Immature natural killer cell (primary cell): Measurements from ENCODE around the gene ZRANB1. TPM values are rescaled to one million over a fixed set of nuclear protein-coding genes. Genes with fewer than 3 reads are reported as not detected.
A peak's percentile ranks its signal among the peaks of the same experiment; 100 is the strongest.

Experiments used
- DNase-seq, 3 donors: peaks; one replicate each; pipeline ENCODE4 v3.0.0; 2022; ENCODE audit warnings: mixed read lengths in 1 of 3
- H3K27ac Mint-ChIP-seq, 6 donors: one replicate each; pipeline ENCODE4 v1.8.0; 2020; ENCODE audit warnings: mixed read lengths in 6 of 6, mild to moderate bottlenecking in 5 of 6, inconsistent platforms in 4 of 6, moderate library complexity in 3 of 6
- H3K27me3 Mint-ChIP-seq, 3 donors: one replicate each; pipeline ENCODE4 v1.8.0; 2020 to 2021; ENCODE audit warnings: low read depth in 3 of 3, mild to moderate bottlenecking in 3 of 3, mixed read lengths in 3 of 3, moderate library complexity in 3 of 3, inconsistent platforms in 1 of 3
- H3K36me3 Mint-ChIP-seq, 3 donors: one replicate each; pipeline ENCODE4 v1.8.0; 2020; ENCODE audit warnings: mixed read lengths in 3 of 3, inconsistent platforms in 2 of 3, mild to moderate bottlenecking in 2 of 3
- H3K4me1 Mint-ChIP-seq, 2 donors: one replicate each; pipeline ENCODE4 v1.8.0; 2020; ENCODE audit warnings: inconsistent platforms in 2 of 2, mild to moderate bottlenecking in 2 of 2, mixed read lengths in 2 of 2, moderate library complexity in 1 of 2
- H3K4me3 Mint-ChIP-seq, 5 donors: one replicate each; pipeline ENCODE4 v1.8.0; 2020; ENCODE audit warnings: mild to moderate bottlenecking in 5 of 5, mixed read lengths in 5 of 5, inconsistent platforms in 3 of 5, moderate library complexity in 3 of 5
- H3K9me3 Mint-ChIP-seq, 6 donors: one replicate each; pipeline ENCODE4 v1.8.0; 2020; ENCODE audit warnings: mild to moderate bottlenecking in 6 of 6, mixed read lengths in 6 of 6, inconsistent platforms in 4 of 6, moderate library complexity in 3 of 6
- polyA plus RNA-seq, 3 donors: library from polyadenylated mRNA; unstranded; fragments of 300-500 nt; fragmentation: Illumina TruSeq; gene quantifications; one replicate each; pipeline ENCODE4 v1.2.3, GENCODE V29; 2021

ZRANB1 gene
- polyA plus RNA-seq, 3 donors from 2014 or later: 3.8 to 7.1 (median 5.6) TPM

GRCh38 chr10:125003146-125003900, 61.4 kb downstream of the ZRANB1 start:
- Mint-ChIP-seq H3K27me3 (peaks cover 0 to 17% (median 2%) of the 10 kb centered on the region in 3 donors), H3K4me3 (no peak overlapping the region), H3K9me3 (no peaks in the 10 kb centered on the region), H3K4me1 (peaks cover 41 to 48% of the 10 kb centered on the region in 2 donors), H3K27ac (peak overlapping the region in 1 of 6 donors; percentile 20), H3K36me3 (peaks cover 0 to 6% (median 0%) of the 10 kb centered on the region in 3 donors)
- no peak for DNase-seq

- H3K27me3 Mint-ChIP-seq: peaks cover 0 to 17% (median 2%) of the 10 kb centered on the region in 3 donors
- H3K9me3 Mint-ChIP-seq: no peaks in the 10 kb centered on the region
- no peak overlapping the region for H3K4me3 Mint-ChIP-seq
- DNase-seq: no peak
- peaks cover 0 to 6% (median 0%) of the 10 kb centered on the region in 3 donors for H3K36me3 Mint-ChIP-seq
- peak overlapping the region in 2 of 6 donors; percentile 20 to 69 for H3K27ac Mint-ChIP-seq
- peaks cover 45 to 54% of the 10 kb centered on the region in 2 donors for H3K4me1 Mint-ChIP-seq
Observed at GRCh38 chr10:125003901-125004467, 62.1 kb downstream of the ZRANB1 start.

- H3K27ac Mint-ChIP-seq: peak overlapping the region in 2 of 6 donors; percentile 20 to 69
- no peak for DNase-seq
- H3K4me3 Mint-ChIP-seq: no peak overlapping the region
- peaks cover 0 to 6% (median 0%) of the 10 kb centered on the region in 3 donors for H3K36me3 Mint-ChIP-seq
- peaks cover 51 to 59% of the 10 kb centered on the region in 2 donors for H3K4me1 Mint-ChIP-seq
- peaks cover 0 to 17% (median 2%) of the 10 kb centered on the region in 3 donors for H3K27me3 Mint-ChIP-seq
- H3K9me3 Mint-ChIP-seq: no peaks in the 10 kb centered on the region
Observed at GRCh38 chr10:125004571-125005311, 62.8 kb downstream of the ZRANB1 start.

GRCh38 chr10:125005312-125006187, 63.6 kb downstream of the ZRANB1 start:
- Mint-ChIP-seq H3K27ac (peak overlapping the region in 1 of 6 donors; percentile 5), H3K36me3 (peaks cover 0 to 4% (median 4%) of the 10 kb centered on the region in 3 donors), H3K4me3 (peak overlapping the region in 1 of 5 donors; percentile 7), H3K27me3 (peaks cover 0 to 14% (median 0%) of the 10 kb centered on the region in 3 donors), H3K4me1 (peaks cover 49 to 59% of the 10 kb centered on the region in 2 donors), H3K9me3 (no peaks in the 10 kb centered on the region)
- no peak for DNase-seq

GRCh38 chr10:125006188-125006680, 64.3 kb downstream of the ZRANB1 start:
- peaks cover 1 to 6% (median 4%) of the 10 kb centered on the region in 3 donors for H3K36me3 Mint-ChIP-seq
- peak overlapping the region in 3 of 6 donors; percentile 51 to 71 (median 58) for H3K27ac Mint-ChIP-seq
- H3K4me1 Mint-ChIP-seq: peaks cover 45 to 59% of the 10 kb centered on the region in 2 donors
- peaks cover 0 to 13% (median under 1%) of the 10 kb centered on the region in 3 donors for H3K27me3 Mint-ChIP-seq
- no peak overlapping the region for H3K4me3 Mint-ChIP-seq
- H3K9me3 Mint-ChIP-seq: no peaks in the 10 kb centered on the region
- no peak for DNase-seq

- H3K36me3 Mint-ChIP-seq: peaks cover 4 to 7% (median 4%) of the 10 kb centered on the region in 3 donors
- peaks cover 0 to 13% (median 2%) of the 10 kb centered on the region in 3 donors for H3K27me3 Mint-ChIP-seq
- peak overlapping the region; percentile 3 to 67 (median 12) for H3K27ac Mint-ChIP-seq
- peaks cover 46 to 61% of the 10 kb centered on the region in 2 donors for H3K4me1 Mint-ChIP-seq
- DNase-seq: no peak
- no peak overlapping the region for H3K4me3 Mint-ChIP-seq
- no peaks in the 10 kb centered on the region for H3K9me3 Mint-ChIP-seq
Observed at GRCh38 chr10:125006921-125007426, 65.1 kb downstream of the ZRANB1 start.

- Mint-ChIP-seq H3K4me3 (no peak overlapping the region), H3K27ac (peak overlapping the region; percentile 3 to 67 (median 12)), H3K27me3 (peaks cover 0 to 13% (median 2%) of the 10 kb centered on the region in 3 donors), H3K36me3 (peaks cover 4 to 10% (median 4%) of the 10 kb centered on the region in 3 donors), H3K4me1 (peaks cover 48 to 64% of the 10 kb centered on the region in 2 donors), H3K9me3 (no peaks in the 10 kb centered on the region)
- DNase-seq: no peak
Observed at GRCh38 chr10:125007436-125007835, 65.5 kb downstream of the ZRANB1 start.

GRCh38 chr10:125008689-125009638, 67.0 kb downstream of the ZRANB1 start:
- Mint-ChIP-seq H3K36me3 (peaks cover 4 to 20% (median 6%) of the 10 kb centered on the region in 3 donors), H3K27me3 (peaks cover 0 to 11% (median 2%) of the 10 kb centered on the region in 3 donors), H3K9me3 (no peaks in the 10 kb centered on the region), H3K4me3 (no peak overlapping the region), H3K27ac (peak overlapping the region in 3 of 6 donors; percentile 40 to 76 (median 57)), H3K4me1 (peaks cover 59 to 79% of the 10 kb centered on the region in 2 donors)
- DNase-seq: no peak

- H3K36me3 Mint-ChIP-seq: peaks cover 4 to 21% (median 7%) of the 10 kb centered on the region in 3 donors
- peaks cover 61 to 82% of the 10 kb centered on the region in 2 donors for H3K4me1 Mint-ChIP-seq
- no peaks in the 10 kb centered on the region for H3K9me3 Mint-ChIP-seq
- H3K27me3 Mint-ChIP-seq: peaks cover 0 to 11% (median 2%) of the 10 kb centered on the region in 3 donors
- peak overlapping the region in 2 of 6 donors; percentile 8 to 39 for H3K27ac Mint-ChIP-seq
- no peak for DNase-seq
- no peak overlapping the region for H3K4me3 Mint-ChIP-seq
Observed at GRCh38 chr10:125009661-125010161, 67.8 kb downstream of the ZRANB1 start.

- DNase-seq: no peak
- Mint-ChIP-seq H3K27ac (peak overlapping the region in 4 of 6 donors; percentile 8 to 57 (median 54)), H3K4me3 (no peak overlapping the region), H3K9me3 (no peaks in the 10 kb centered on the region), H3K36me3 (peaks cover 4 to 22% (median 7%) of the 10 kb centered on the region in 3 donors), H3K27me3 (peaks cover 2 to 16% (median 3%) of the 10 kb centered on the region in 3 donors), H3K4me1 (peaks cover 66 to 89% of the 10 kb centered on the region in 2 donors)
Observed at GRCh38 chr10:125010362-125010761, 68.4 kb downstream of the ZRANB1 start.

GRCh38 chr10:125011171-125011925, 69.4 kb downstream of the ZRANB1 start:
- peaks cover 67 to 89% of the 10 kb centered on the region in 2 donors for H3K4me1 Mint-ChIP-seq
- H3K9me3 Mint-ChIP-seq: no peaks in the 10 kb centered on the region
- H3K27ac Mint-ChIP-seq: peak overlapping the region in 4 of 6 donors; percentile 19 to 55 (median 36)
- H3K4me3 Mint-ChIP-seq: no peak overlapping the region
- H3K27me3 Mint-ChIP-seq: peaks cover 2 to 18% (median 7%) of the 10 kb centered on the region in 3 donors
- H3K36me3 Mint-ChIP-seq: peaks cover 4 to 25% (median 7%) of the 10 kb centered on the region in 3 donors
- no peak for DNase-seq
